Common myeloid progenitor, CD34-positive (primary cell): ENCODE measurements around the gene DAGLA.
A peak's percentile ranks its signal among the peaks of the same experiment; 100 is the strongest.

Experiments used
- CTCF ChIA-PET: fragments of 350-600 bp; sonication (Branson Sonifier 250); formaldehyde crosslinking; loops from one replicate; lab custom pipeline; 2021; ENCODE audit warnings: antibody characterized with exemption; lab: Charles Lee
- POLR2A ChIA-PET: fragments of 350-600 bp; sonication (Branson Sonifier 250); formaldehyde crosslinking; loops from one replicate; lab custom pipeline; 2021; ENCODE audit warnings: antibody characterized with exemption; lab: Charles Lee
- DNase-seq, 3 donors: peaks; one replicate each; pipeline versions ENCODE4 v3.0.0 to v3.0.0-alpha.2; 2013
- H3K27ac ChIP-seq, 2 experiments: 1 replicate in 1 of 2; 2 replicates in 1 of 2; pipeline ENCODE4 v1.7.0; 2013; ENCODE audit warnings: inconsistent platforms in 2 of 2, low read length in 2 of 2, mild to moderate bottlenecking in 2 of 2, low read depth in 1 of 2, moderate library complexity in 1 of 2; ENCODE audit not compliant: severe bottlenecking in 2 of 2, insufficient read depth in 1 of 2, poor library complexity in 1 of 2
- H3K27me3 ChIP-seq, 5 experiments: replicated peaks in 2 of 5; 1 replicate in 3 of 5; 2 replicates in 2 of 5; pipeline versions ENCODE4 v1.6.1 to v1.7.0; 2013; ENCODE audit warnings: low read length in 4 of 5, mild to moderate bottlenecking in 2 of 5, moderate library complexity in 2 of 5, inconsistent platforms in 1 of 5; ENCODE audit not compliant: insufficient read depth in 5 of 5, control insufficient read depth in 4 of 5
- H3K36me3 ChIP-seq, 4 experiments: 1 replicate in 2 of 4; 2 replicates in 2 of 4; pipeline versions ENCODE4 v1.6.1 to v1.7.0; 2013; ENCODE audit warnings: low read length in 3 of 4, control low read depth in 1 of 4, mild to moderate bottlenecking in 1 of 4; ENCODE audit not compliant: control insufficient read depth in 4 of 4, insufficient read depth in 4 of 4
- H3K4me1 ChIP-seq, 4 experiments: 1 replicate in 3 of 4; 2 replicates in 1 of 4; pipeline versions ENCODE4 v1.6.1 to v1.7.1; 2013; ENCODE audit warnings: low read length in 3 of 4, mild to moderate bottlenecking in 3 of 4, control low read depth in 1 of 4, inconsistent platforms in 1 of 4, moderate library complexity in 1 of 4; ENCODE audit not compliant: control insufficient read depth in 4 of 4, insufficient read depth in 4 of 4; ENCODE audit errors: control extremely low read depth in 1 of 4
- H3K4me3 ChIP-seq, 7 experiments: 1 replicate in 4 of 7; 2 replicates in 3 of 7; pipeline versions ENCODE4 v1.5.1 to v1.7.0; 2013; ENCODE audit warnings: mild to moderate bottlenecking in 7 of 7, low read length in 6 of 7, moderate library complexity in 6 of 7, inconsistent platforms in 2 of 7, low read depth in 2 of 7, control low read depth in 1 of 7; ENCODE audit not compliant: insufficient read depth in 4 of 7, control insufficient read depth in 1 of 7; ENCODE audit errors: extremely low read depth in 1 of 7
- H3K9me3 ChIP-seq, 5 experiments: 1 replicate in 4 of 5; 2 replicates in 1 of 5; pipeline versions ENCODE4 v1.6.1 to v1.7.1; 2013; ENCODE audit warnings: low read length in 4 of 5, mild to moderate bottlenecking in 2 of 5, inconsistent platforms in 1 of 5, low read depth in 1 of 5, moderate library complexity in 1 of 5; ENCODE audit not compliant: control insufficient read depth in 4 of 5, insufficient read depth in 2 of 5; ENCODE audit errors: control extremely low read depth in 1 of 5
- WGBS: methylation state at CpG from one replicate; pipeline ENCODE4 v1.1.5; 2013; ENCODE audit not compliant: insufficient coverage; 5-methylcytosine and 5-hydroxymethylcytosine counted together

The DAGLA gene

DNA sequence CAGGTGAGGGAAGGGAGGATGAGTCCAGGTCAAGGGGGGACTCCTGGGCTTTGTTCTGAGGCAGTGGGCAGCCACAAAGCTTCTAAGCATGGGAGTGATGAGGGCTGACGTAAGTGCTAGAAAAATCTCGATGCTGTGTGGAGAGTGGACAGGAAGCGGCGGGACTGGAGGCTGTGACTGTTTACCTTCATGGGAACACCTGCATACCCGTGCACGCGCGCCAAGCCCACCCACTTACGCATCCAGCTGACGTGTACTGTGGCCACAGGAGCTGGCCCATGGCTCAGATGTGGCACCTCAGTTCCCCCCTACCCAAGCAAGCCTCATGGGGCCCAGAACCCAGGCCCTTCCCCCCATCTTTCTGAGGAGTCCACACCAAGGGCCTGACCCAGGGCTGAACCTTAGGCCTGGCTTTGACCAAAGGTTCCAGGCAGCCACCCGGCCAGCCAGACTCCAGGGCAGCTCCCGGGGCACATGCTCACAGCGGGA, 86.2 kb downstream of the DAGLA start:
- Histone ChIP-seq H3K27me3 (peaks cover 0 to 9% (median 2%) of the 10 kb centered on the region in 5 experiments), H3K27ac (no peak overlapping the region), H3K36me3 (no peaks in the 10 kb centered on the region), H3K9me3 (no peaks in the 10 kb centered on the region), H3K4me3 (no peak overlapping the region), H3K4me1 (peaks cover 0 to 8% (median 0%) of the 10 kb centered on the region in 4 experiments)
- CTCF ChIA-PET, result interaction anchor here (1.2 to 4.1 kb wide), 4 partner anchors 9 to 23 kb away, joined by 4 to 19 read pairs (median 4); no protein-coding TSS in a partner anchor
- DNase-seq, result no peak
- POLR2A ChIA-PET, result no interaction called here
- WGBS, result 91% methylated on average over 13 of the region's 13 CpGs

DNA sequence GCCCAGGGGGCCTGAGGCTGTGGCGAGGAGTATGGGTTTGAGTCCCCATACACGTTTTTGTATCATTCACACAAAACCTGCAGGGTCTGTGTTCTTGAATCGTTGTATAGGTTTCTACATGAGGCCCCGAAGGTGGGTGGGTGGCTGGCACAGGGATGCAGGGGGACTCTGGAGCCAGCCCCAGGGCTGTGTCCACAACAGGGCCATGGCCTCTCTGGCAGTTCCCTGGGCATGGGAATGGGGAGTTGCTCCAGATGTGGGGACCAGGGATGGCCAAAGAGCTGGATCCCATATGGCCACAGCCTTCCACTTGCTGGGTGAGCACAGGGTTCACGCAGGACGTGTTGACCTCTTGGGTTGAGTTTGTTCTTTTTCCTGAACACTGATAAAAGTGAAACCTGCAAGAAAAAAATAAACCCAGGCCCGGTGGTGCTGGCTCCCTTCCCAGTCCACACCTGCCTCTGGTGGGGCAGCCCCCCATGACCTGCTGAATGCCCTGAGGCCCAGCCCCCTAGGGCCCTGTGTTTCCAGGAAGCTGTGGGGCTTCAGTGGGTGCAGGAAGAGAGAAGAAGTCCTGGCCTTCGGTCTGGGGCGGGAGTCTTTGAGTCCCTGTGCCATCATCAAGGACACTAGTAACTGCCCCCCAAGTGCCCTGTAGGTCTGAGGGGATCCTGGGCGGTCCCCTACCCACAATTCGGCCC, 88.3 kb downstream of the DAGLA start:
- Histone ChIP-seq H3K4me3 (no peak overlapping the region), H3K36me3 (no peaks in the 10 kb centered on the region), H3K27ac (no peak overlapping the region), H3K27me3 (no peaks in the 10 kb centered on the region), H3K4me1 (peaks cover 0 to 12% (median under 1%) of the 10 kb centered on the region in 4 experiments), H3K9me3 (no peaks in the 10 kb centered on the region)
- ChIA-PET POLR2A (no interaction called here), CTCF (interaction anchor here (0.7 to 1.3 kb wide), 3 partner anchors 9 to 339 kb away, joined by 3 to 4 read pairs (median 3); no protein-coding TSS in a partner anchor)
- WGBS, result 67% methylated on average over 7 of the region's 11 CpGs
- DNase-seq, result no peak

DNA sequence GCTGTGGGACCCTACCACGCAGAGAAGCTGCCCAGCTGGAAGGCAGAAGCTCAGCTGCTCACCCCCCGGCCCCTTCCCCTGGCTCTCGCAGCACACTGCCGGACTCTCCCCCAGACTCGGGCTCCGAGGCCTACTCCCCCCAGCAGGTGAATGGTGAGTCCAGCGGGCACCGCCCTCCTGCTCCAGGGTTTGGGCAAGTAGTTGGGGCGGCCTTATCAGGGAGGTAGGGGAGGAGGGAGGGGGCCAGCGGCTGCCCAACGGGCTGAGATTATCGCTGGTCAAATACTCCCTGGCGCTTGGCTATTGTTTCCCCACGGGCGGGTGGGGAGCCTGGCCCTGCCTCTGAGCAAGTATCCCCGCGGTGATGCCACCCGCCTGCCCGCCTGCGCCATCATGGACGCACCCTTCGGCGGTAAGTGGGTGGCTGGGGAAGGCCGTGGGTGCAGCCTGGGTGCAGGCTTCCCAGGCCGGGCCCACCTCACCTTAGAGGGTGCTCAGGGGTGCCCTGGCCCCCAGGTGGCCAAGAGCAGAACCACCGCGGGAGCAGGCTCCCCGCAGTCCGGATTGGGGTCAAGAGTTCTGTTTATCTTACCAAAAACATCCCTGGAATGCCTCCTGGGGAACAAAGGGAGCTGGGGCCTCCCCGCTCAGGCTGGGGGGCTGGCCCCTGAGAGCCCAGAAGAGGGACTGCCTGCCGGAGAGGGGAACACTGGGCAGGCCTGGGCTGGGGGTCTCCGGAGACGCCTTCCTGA, 89.2 kb downstream of the DAGLA start:
- no peak for DNase-seq
- Histone ChIP-seq H3K36me3 (no peaks in the 10 kb centered on the region), H3K27ac (no peak overlapping the region), H3K27me3 (no peaks in the 10 kb centered on the region), H3K4me3 (no peak overlapping the region), H3K9me3 (no peaks in the 10 kb centered on the region), H3K4me1 (peaks cover 0 to 12% (median under 1%) of the 10 kb centered on the region in 4 experiments)
- ChIA-PET CTCF (interaction anchor here (0.7 kb wide), 1 partner anchor 338 kb away, joined by 4 read pairs; no protein-coding TSS in a partner anchor), POLR2A (no interaction called here)
- 97% methylated on average over 32 of the region's 33 CpGs for WGBS

DNA sequence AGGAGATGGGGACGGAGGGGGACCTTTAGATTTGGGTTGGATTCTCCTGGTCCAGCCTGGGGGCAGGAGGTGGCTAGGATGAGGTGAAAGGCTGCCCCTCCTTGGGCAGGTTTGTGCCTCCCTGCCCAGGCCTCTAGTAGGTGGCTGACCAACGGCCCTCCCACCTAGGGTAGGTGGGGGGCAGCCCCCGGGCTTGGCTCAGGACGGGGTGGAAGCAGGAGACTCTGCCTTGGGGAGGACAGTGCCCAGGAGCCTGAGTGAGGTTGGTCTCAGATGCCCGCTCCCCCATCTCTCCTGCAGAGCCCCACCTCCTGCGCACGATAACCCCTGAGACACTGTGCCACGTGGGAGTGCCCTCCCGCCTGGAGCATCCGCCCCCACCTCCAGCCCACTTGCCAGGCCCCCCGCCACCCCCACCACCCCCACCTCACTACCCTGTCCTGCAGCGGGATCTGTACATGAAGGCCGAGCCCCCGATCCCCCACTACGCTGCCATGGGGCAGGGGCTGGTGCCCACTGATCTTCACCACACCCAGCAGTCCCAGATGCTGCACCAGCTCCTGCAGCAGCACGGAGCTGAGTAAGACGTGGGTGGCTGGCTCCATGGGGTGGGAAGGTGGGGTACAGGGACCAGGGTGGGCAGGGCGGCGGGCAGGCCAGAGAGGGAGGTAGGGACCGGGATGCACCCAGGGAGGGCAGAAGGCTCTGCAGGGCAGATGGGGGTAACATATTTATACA, 89.9 kb downstream of the DAGLA start:
- ChIA-PET CTCF (no interaction called here), POLR2A (no interaction called here)
- Histone ChIP-seq H3K9me3 (no peaks in the 10 kb centered on the region), H3K4me3 (no peak overlapping the region), H3K36me3 (no peaks in the 10 kb centered on the region), H3K27me3 (no peaks in the 10 kb centered on the region), H3K27ac (no peak overlapping the region), H3K4me1 (peaks cover 0 to 12% (median under 1%) of the 10 kb centered on the region in 4 experiments)
- DNase-seq, result no peak
- WGBS, result 96% methylated on average over 5 of the region's 20 CpGs

DNA sequence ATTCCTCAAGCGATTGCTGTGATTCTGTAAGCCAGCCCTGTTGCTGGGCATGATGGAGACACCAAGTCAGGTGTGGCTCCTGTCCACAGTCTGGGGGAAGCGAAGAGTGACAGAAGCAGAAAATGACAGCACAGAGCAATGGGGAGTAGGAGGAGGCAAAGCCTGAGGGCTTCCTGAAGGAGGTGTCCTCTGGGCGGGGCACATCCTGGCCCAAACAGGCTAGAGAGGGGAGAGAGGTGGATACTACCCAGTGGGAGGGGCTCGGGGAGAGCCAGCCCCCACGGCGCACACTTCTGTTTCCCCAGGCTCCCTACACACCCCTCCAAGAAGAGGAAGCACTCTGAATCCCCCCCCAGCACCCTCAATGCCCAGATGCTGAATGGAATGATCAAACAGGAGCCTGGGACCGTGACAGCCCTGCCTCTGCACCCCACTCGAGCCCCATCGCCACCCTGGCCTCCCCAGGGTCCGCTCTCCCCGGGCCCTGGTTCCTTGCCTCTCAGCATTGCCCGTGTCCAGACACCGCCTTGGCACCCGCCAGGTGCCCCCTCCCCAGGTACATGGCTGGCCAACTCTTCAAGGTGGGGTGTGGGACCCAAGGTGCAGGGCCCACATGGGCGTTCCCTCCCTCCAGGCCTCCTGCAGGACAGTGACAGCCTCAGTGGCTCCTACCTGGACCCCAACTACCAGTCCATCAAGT, 91.2 kb downstream of the DAGLA start:
- H3K36me3 ChIP-seq, result no peaks in the 10 kb centered on the region
- peaks cover 0 to 12% (median under 1%) of the 10 kb centered on the region in 4 experiments for H3K4me1 ChIP-seq
- no peak overlapping the region for H3K27ac ChIP-seq
- no peaks in the 10 kb centered on the region for H3K27me3 ChIP-seq
- POLR2A ChIA-PET, result no interaction called here
- CTCF ChIA-PET, result interaction anchor here (1.4 kb wide), 1 partner anchor 21 kb away, joined by 3 read pairs; no protein-coding TSS in a partner anchor
- H3K4me3 ChIP-seq, result no peak overlapping the region
- H3K9me3 ChIP-seq, result no peaks in the 10 kb centered on the region
- peak in 1 of 3 donors; percentile 12 for DNase-seq
- 97% methylated on average over 10 of the region's 15 CpGs for WGBS

DNA sequence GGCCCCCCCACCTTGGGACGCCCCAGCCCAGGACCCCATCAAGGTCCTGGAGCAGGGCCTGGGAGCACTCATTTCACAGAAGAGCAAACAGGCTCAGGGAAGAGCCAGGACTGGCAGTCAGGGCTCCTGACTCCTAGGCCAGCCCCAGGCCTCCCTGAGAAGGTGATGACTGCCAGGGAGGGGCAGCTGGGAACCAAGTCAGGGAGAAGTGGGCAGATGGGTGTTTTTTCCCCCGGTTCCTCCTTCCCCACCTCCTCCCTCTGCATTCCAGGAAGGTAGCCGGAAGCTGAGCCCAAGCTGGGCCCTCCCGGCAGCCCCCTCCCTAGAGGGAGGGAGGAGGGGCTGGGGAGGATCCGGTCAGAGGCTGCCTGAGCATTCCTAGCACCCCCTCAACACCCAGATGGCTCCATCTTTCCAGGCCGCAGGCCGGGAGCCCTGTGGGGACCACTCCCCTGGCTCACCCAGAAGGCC, 91.8 kb downstream of the DAGLA start:
- no peaks in the 10 kb centered on the region for H3K36me3 ChIP-seq
- no peaks in the 10 kb centered on the region for H3K9me3 ChIP-seq
- no peaks in the 10 kb centered on the region for H3K27me3 ChIP-seq
- no peak for DNase-seq
- ChIA-PET POLR2A (no interaction called here), CTCF (interaction anchor here (1.4 kb wide), 1 partner anchor 22 kb away, joined by 3 read pairs; no protein-coding TSS in a partner anchor)
- 93% methylated on average over 3 of the region's 7 CpGs for WGBS
- H3K4me3 ChIP-seq, result no peak overlapping the region
- H3K27ac ChIP-seq, result no peak overlapping the region
- H3K4me1 ChIP-seq, result peaks cover 0 to 12% (median 5%) of the 10 kb centered on the region in 4 experiments
